ENCODE measurements around the gene TMEM263. TPM values are rescaled to one million over a fixed set of nuclear protein-coding genes. Genes with fewer than 3 reads are reported as not detected.

Gene TMEM263
- total and polyA plus RNA-seq, 9 of the 15 experiments (the other 6 are each of a cell fraction or from before 2014, with no cell fraction given) = 12.6 to 36.7 (median 24.4) TPM

- TF ChIP-seq MTA2 (IDR thresholded peaks at IDR 0.05; ENCODE audit: low read depth) (peak; percentile 89), CHD7 (IDR thresholded peaks at IDR 0.05; ENCODE audit: low read depth, low read length) (no peak), MAZ (CRISPR knock-in tag; conservative IDR thresholded peaks at IDR 0.05 in 1 of 2, IDR thresholded peaks at IDR 0.05 in 1 of 2) (peak in 1 of 2 experiments; percentile 39; a peak in 1 of 4 replicates), DPF2 (IDR thresholded peaks at IDR 0.05) (peak; percentile 80), SOX6 (IDR thresholded peaks at IDR 0.05) (peak; percentile 85), ZMIZ1 (IDR thresholded peaks at IDR 0.05; ENCODE audit: low read depth in 2 of 2, low read length in 2 of 2) (peak in 1 of 2 experiments; percentile 70; a peak in 1 of 4 replicates), EP300 (IDR thresholded peaks at IDR 0.05; ENCODE audit: low read length) (peak; percentile 86), PML (IDR thresholded peaks at IDR 0.05; ENCODE audit: low read length) (peak; percentile 80), RHOXF2B (CRISPR knock-in tag; conservative IDR thresholded peaks at IDR 0.05) (no peak), SMARCE1 (IDR thresholded peaks at IDR 0.05) (peak; percentile 72; the same call in 1 of the 2 replicates), NFIC (IDR thresholded peaks at IDR 0.05) (peak; percentile 61), MTF1 (CRISPR knock-in tag; IDR thresholded peaks at IDR 0.05; ENCODE audit: borderline replicate concordance) (no peak), PHB2 (IDR thresholded peaks at IDR 0.05; ENCODE audit: low read depth) (peak; percentile 60; the same call in 1 of the 2 replicates), ESRRA (IDR thresholded peaks at IDR 0.05; ENCODE audit: borderline replicate concordance, low read depth) (0 out of 2 replicates have a peak, but pooled peaks have one; percentile 12), ZNF316 (IDR thresholded peaks at IDR 0.05) (peak; percentile 62; the same call in 1 of the 2 replicates), NCOA1 (IDR thresholded peaks at IDR 0.05; ENCODE audit: low read depth) (no peak)
These were observed 12.9 kb upstream of the TMEM263 start (continued) for GRCh38 chr12:106942775-106943174.
